Left forelimb (tissue), 1 donor: Measurements from ENCODE around the gene LTBP4.
"Not testable (repeated sequence)": the region's sequence is repeated elsewhere in the genome, so short reads cannot be mapped to it uniquely, and the experiment has no call there.

Source experiments
- DNase-seq: peaks from one replicate; pipeline ENCODE4 v3.0.0-alpha.2; 2018; ENCODE audit warnings: low spot score

Gene LTBP4

DNA sequence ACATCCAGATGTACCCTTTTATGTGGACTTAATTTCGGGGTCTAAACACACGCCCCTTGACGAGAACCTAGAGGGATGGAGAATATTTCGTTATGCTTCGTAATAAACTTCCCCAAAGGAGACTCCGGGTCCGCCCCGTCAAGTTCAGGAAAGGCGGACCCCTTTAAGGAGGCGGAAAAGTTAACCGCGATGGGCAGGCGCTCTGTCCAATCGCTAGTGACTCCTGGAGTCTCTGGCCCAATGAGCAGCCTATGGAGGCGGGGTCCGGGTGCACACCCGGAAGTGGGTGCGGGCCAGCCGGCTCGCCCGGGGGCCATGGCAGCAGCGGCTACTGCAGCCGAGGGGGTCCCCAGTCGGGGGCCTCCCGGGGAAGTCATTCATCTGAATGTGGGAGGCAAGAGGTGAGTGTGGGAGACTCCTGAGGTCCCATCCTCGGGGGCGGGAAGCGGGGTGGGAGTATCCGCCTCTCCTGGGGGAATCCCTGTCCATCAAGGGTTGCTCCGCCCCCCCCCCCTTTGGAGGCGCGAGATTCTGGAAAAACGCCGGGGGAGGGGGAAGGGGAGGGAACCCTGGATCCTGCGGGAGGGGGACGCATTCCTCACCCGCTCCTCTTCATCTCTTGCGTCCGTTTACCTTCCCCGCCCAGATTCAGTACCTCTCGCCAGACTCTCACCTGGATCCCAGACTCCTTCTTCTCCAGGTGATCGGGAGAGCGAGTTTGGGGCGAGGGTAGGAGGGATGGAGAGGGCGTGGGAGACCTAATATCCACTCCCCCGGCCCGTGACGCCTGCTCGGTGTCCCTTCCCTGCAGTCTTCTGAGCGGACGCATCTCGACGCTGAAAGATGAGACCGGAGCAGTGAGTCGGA, 24.4 kb upstream of the LTBP4 start, which contains the start of gene SHKBP1:
SHKBP1 (plus strand) TSS at position 289 of the 867 bp plus-strand sequence; CDS start at position 316, 27 bp downstream.
- DNase-seq: peak; percentile 96

DNA sequence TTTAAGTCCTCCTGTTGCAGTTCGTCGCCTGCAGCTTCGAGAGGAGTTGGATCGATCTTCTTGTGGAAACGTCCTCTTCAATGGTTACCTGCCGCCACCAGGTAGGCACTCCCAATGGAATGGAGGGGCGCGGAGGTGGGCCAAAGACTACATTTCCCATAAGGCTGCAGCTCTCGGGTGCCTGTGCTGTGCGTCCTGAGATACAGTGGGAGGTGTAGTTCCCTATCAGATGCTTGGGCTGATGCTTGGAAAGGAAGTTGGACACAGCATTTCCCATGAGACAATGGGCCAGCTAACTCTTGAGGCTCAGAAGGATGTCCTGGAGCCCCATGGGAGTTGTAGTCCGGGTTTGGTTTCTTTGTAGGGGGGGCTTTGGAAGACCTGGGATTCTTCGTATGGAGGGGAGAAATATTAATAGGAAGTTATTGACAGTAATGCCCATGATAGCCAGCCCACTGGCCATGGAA, 22.7 kb upstream of the LTBP4 start:
- DNase-seq: no peak

DNA sequence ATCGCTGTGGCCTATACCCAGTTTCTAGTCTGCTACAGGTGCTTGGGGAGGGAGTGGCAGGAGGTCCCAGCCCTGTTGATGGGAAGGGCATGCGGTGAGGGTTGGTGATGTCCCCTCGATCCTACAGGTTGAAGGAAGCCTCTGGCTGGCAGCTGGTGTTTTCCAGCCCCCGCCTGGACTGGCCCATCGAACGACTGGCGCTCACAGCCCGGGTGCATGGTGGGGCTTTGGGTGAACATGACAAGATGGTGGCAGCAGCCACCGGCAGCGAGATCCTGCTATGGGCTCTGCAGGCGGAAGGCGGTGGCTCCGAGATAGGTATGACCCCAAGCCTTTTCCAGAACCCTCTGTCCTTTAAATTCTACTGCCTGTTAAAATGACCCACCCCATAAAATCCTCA, 20.6 kb upstream of the LTBP4 start:
- no peak for DNase-seq

DNA sequence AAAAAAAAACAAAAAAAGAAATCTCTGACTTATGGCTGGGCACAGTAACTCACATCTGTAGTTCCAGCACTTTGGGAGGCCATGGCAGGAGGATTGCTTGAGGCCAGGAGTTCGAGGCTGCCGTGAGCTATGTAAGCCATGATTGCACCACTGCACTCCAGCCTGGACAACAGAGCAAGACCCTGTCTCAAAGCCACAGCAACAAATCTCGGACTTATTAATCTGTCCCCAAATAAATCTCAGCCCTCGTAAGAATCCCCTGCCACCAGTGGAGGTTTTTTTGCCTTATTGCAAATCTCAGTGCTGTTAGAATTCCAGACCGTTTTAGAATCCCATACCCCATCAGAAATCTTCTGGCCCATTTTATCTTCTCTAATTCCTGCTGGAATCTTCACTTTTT, 19.6 kb upstream of the LTBP4 start:
- DNase-seq: no peak

DNA sequence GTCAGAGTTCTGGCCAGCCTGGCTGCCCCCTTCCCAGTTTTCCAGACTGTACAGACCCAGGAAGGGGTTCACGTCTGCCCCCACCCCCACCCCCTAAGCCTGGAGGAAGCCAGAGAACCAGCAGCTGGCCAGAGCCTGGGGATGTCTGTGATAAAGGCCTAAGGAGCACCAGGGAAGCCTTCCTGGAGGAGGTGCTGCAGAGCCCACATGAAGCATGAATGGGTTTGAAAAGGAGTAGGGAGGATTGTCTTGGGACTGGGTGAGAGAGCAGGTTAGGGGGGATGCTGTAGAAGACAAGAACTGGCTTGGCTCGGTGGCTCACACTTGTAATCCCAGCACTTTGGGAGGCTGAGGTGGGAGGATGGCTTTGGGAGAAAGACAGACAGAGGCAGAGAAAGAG, 18.7 kb upstream of the LTBP4 start:
- no peak for DNase-seq

DNA sequence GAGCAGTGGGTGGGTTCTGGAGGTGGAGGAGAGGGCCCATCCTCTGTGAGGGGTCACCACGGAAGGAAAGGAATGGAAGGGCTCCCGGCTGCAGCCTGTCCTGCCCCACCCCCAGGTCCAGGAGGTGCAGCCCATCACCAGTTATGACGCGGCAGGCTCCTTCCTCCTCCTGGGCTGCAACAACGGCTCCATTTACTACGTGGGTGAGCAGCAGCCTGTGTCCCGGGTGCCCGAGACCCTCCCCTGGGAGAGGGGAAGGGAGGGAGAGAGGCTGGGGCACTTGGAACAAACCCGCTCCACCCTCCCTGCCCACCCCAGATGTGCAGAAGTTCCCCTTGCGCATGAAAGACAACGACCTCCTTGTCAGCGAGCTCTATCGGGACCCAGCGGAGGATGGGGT, 17.9 kb upstream of the LTBP4 start:
- DNase-seq: no peak

DNA sequence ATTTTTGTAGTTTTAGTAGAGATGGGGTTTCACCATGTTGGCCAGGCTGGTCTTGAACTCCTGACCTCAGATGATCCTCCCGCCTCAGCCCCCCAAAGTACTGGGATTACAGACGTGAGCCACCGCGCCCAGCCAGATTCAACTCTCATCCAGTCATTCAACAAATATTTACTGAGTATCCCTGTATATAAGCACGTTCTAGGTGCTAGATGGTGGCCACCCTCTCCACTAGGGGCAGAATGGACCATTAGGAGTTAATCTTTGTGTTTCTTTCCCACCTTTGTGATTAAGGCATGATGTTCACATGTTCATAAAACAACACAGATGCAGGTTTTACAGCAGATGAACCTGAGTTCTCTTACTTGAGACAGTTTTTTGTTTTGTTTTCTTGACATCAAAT, 17.2 kb upstream of the LTBP4 start:
- no peak for DNase-seq

DNA sequence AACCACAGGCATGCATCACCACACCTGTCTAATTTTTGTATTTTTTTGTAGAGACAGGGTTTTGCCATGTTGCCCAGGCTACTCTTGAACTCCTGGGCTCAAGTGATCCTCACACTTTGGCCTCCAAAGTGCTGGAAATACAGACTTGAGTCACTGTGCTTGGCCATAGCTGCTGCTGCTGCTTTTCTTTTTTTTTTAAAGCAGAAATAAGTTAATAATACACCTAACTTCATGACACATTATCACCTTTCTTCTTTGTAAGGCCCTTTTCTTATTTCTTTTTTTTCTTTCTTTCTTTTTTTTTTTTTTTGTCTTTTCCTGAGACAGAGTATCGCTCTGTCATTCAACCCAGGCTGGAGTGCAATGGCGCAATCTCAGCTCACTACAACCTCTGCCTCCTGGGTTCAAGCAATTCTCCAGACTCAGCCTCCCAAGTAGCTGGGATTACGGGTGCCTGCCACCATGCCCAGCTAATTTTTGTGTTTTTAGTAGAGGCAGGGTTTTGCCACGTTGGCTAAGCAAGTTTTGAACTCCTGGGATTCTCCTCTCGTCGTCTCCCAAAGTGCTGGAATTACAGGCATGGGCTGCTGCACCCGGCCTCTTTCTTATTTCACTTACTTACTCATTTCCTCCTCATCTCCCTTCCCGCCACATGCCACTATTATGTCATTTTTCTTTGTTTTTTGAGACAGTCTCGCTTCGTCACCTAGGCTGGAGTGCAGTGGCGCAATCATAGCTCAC, 15.8 kb upstream of the LTBP4 start:
- no peak for DNase-seq

DNA sequence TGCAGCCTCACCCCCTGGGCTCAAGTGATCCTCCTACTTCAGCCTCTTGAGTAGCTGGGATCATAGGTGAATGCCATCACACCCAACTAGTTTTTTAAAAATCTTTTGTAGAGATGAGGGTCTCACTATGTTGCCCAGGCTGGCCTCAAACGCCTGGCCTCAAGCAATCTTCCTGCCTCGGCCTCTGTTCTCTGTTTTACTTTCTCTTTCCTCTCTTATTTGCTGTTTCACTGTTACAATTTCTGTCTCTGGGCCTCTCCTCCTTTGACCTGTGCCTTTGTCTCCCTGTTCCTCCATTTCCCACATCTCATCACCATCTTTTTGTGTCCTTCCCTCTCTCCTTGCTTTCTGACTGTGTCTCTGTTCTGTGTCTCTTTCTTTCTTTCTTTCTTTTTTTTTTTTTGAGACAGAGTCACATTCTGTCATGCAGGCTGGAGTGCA, 15.2 kb upstream of the LTBP4 start:
- DNase-seq: no peak

DNA sequence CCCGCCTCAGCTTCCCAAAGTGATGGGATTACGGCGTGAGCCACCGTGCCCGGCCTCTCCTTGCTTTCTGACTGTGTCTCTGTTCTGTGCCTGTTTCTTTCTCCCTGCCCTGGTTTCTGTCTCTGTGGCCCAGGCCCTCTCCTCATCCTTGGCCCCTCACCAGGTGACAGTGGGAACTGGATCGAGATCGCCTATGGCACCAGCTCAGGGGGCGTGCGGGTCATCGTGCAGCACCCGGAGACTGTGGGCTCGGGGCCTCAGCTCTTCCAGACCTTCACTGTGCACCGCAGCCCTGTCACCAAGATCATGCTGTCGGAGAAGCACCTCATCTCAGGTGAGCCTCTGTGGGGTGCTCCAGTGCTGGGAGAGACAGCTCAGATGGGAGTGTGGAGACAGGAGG, 14.6 kb upstream of the LTBP4 start:
- no peak for DNase-seq

DNA sequence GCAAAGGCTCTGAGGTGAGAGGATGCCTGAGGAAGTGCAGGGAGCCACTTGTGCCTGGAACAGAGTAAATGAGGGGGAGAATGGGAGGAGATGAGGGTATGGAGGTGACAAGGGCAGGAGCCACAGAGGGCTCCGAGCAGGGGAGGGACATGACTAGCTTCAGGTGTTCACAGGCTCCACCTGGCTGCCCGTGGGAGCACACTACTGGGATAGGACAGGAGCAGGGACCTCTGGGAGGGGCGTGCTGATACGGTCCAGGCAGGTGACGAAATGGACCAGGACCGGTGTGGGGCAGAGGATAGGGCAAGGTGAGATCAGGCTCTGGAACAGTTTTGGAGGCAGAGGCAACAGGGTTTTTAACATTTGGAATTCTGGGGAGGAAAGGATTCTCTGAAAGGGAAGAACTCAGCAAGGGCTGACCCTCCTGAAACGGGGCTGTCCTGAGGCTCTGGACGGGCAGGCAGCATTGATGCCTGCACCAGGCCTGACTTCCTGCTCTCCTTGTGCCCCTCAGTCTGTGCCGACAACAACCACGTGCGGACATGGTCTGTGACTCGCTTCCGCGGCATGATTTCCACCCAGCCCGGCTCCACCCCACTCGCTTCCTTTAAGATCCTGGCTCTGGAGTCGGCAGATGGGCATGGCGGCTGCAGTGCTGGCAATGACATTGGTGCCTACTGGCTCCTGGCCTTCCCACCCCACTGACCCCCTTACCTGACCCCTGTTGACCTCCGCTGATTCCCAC, 12.9 kb upstream of the LTBP4 start:
- no peak for DNase-seq

DNA sequence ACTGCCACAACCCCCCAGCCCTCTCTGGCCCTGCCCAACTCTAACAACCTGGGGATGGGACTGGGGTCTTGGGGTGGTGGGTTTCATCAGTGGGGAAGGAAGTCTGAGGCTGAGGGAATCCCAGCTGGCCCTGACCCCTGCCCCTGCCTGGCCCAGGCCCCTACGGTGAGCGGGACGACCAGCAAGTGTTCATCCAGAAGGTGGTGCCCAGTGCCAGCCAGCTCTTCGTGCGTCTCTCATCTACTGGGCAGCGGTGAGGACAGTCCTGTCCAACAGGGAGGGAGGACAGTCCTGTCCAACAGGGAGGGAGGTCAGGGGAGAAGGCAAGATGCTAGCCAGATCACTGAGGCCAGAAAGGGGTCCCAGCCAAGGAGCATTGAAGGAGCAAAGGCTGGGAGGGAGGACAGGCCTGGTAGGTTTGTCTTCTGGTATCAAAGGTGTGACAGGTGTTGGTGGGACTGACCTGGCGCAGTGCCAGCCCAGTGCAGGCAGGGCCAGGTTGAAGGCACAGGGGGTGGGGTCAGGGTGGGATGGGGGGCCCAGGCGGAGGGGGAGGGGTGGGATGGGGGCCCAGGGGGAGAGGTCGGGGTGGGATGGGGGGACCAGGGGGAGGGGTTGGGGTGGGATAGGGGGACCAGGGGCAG, 12.1 kb upstream of the LTBP4 start:
- DNase-seq: no peak

DNA sequence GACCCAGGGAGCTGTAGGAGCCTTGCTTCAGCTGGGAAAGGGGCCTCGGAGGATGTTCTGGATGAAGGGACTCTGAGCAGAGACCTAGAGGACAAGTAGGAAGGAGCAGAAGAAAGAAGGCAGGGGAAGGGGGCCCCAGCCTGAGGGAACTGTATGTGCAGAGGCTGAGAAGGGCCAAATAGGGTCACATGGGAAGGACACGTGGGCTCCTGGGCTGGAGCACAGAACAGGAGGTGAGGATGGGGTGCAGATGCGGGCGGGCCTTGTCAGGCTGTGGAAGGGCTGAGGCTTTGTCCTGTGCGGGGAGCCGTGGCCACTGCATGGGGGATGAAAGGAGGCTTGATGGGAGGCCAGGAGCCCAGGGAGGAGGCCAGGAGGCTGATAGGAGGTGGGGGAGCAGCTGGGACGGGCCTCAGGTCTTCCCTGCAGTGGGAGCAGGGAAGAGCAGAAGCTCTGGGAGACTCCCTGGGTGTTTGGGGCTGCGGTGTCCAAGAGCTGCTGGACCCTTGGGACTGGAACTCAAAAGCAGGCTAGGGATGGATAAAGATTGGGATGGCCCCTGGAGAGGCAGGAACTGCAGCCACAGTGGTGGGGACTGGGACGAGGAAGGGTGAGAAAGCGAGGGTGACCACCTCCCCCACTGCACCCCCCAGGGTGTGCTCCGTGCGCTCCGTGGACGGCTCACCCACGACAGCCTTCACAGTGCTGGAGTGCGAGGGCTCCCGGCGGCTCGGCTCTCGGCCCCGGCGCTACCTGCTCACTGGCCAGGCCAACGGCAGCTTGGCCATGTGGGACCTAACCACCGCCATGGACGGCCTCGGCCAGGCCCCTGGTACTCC, 11.4 kb upstream of the LTBP4 start:
- DNase-seq: no peak

DNA sequence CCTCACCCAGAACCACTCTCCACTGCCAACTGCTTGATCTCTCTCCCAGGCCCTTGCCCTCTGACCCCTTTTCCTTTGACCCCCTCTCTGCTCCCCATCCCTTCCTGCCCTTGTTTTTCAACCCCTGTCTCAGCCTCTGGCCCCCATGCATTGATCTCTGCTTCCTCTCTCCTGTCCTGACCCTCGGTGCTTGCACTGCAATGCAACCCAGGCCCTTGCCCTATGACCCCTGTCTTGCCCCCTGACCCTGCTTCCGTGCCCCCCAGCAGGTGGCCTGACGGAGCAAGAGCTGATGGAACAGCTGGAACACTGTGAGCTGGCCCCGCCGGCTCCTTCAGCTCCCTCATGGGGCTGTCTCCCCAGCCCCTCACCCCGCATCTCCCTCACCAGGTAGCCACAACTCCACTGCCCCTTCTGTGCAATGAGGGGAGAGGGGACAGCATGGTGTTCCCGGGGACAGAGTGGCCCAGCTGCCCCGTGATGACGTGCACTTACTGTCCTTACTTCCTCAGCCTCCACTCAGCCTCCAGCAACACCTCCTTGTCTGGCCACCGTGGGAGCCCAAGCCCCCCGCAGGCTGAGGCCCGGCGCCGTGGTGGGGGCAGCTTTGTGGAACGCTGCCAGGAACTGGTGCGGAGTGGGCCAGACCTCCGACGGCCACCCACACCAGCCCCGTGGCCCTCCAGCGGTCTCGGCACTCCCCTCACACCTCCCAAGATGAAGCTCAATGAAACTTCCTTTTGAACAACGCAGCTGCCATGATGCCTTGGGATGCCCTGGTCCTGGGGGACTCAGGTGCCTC, 10.5 kb upstream of the LTBP4 start:
- no peak for DNase-seq

DNA sequence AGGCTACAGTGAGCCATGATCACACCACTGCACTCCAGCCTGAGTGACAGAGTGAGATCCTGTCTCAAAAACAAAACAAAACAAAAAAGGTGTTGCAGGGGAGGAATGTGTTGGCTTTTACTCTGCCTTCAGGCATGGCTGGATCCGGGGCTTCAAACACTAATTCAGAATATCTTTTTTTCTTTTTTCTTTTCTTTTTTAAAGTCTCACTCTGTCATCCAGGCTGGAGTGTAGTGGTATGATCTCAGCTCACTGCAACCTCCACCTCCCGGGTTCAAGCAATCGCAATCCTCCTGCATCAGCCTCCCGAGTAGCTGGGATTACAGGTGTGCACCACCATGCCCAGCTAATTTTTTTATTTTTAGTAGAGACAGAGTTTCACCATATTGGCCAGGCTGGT, 9.4 kb upstream of the LTBP4 start:
- not testable (repeated sequence) for DNase-seq

DNA sequence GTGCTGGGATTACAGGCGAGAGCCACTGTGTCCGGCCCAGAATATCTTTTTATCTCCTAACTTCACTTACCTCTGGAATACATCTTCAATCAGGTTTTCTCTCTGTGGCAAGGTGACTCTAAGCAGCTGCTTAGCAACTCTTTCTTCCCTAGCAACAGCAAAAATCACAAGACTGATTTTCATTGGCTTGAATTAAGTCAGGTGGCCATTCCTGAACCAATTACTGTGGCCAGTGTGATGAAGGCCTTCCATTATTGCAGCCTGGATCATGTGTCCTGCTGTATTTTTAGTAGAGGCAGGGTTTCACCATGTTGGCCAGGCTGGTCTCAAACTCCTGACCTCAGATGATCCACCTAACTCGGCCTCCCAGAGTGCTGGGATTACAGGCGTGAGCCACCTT, 9.0 kb upstream of the LTBP4 start:
- DNase-seq: no peak

DNA sequence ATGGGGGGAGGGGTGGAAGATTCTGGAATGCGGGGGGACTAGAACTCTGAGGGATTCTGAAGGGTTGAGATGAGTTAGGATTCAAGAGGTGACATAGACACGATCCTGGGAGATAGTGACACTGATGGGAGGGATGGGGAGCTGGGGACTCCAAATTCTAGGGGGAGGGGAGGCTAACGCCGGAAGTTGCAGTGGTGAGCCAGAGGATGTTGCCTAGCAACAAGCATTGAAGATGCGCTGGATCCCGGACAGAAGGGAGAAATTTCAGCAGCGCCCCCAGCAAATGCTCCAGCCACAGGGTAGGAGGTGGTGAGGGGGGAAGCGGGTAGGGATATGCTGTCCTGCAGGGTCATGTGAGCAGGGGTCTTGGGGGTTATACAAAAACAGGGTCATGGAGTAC, 6.9 kb upstream of the LTBP4 start:
- no peak for DNase-seq

DNA sequence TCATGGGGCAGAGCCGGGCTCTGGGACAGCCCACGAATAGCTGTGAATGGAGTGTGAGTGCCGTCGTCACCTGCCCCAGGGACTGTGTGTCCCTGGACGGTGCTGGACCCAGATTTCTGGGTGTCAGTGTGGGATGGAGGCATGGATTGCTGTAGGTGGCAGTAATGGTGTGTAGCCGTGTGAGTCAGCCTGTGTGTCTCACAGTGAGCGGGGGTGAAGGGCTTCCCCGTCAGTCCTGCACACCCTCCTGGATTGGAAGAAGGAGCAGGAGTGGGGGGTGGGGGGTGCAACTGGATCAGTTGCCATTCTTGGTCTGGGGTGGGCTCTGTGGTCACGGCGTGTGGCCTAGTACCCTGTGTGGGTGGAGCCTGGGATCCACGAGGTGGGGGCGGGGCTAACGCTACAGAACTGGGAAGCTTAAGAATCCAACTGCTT, 6.5 kb upstream of the LTBP4 start:
- no peak for DNase-seq

DNA sequence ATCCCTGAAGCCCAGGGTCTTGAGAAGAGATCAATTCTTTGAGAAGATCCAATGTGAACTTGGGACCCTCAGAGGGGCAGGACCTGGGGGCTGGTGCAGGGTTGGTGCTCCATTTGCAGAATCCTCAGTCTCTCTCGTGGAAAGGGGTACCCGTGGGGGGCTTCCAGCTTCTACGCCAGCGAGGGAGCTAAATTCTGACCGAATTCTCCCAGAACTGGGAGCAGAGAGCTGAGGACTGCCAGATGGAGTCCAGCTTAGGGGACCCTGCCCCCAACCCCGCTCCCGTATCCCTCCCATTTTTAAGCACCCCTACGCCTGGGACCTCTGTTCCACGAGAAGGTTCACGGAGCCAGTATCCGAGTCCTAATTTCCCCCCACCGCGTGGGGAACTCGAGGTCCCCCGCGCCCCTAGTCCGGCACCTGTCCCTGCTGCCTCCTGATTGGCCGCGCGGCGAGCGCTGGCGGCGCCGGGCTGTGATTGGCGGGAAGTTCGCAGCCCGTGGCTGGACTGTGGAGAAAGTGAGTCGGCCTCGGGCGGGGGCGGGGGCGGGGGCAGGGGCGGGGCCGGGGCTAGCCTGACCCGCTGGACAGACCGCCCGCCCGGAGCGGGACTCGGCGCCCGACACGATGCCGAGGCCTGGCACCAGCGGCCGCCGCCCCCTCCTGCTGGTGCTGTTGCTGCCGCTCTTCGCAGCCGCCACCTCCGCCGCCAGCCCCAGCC, 4.4 kb upstream of the LTBP4 start:
- peak; percentile 82 for DNase-seq
